Activated CD4-positive, alpha-beta T cell treated with anti-CD3 and anti-CD28 coated beads, Interleukin-2, amount 10 ng/mL, durations not matched to agents 24 days and 14 days (primary cell): Measurements from ENCODE around the gene OR56A1. TPM values are rescaled to one million over a fixed set of nuclear protein-coding genes. Genes with fewer than 3 reads are reported as not detected.

Experiments used
- DNase-seq: peaks from one replicate; pipeline ENCODE4 v3.0.0; 2022
- H3K27ac Mint-ChIP-seq: one replicate; pipeline ENCODE4 v1.8.0; 2022; ENCODE audit warnings: mild to moderate bottlenecking, mixed read lengths
- H3K27me3 Mint-ChIP-seq: one replicate; pipeline ENCODE4 v1.8.0; 2022; ENCODE audit warnings: mixed read lengths
- H3K36me3 Mint-ChIP-seq: one replicate; pipeline ENCODE4 v1.8.0; 2022; ENCODE audit warnings: low read depth, mild to moderate bottlenecking, mixed read lengths
- H3K4me1 Mint-ChIP-seq: one replicate; pipeline ENCODE4 v1.8.0; 2021; ENCODE audit warnings: mixed read lengths
- H3K4me3 Mint-ChIP-seq: one replicate; pipeline ENCODE4 v1.8.0; 2022; ENCODE audit warnings: mild to moderate bottlenecking, moderate library complexity, mixed read lengths
- H3K9me3 Mint-ChIP-seq: one replicate; pipeline ENCODE4 v1.8.0; 2021; ENCODE audit warnings: mixed read lengths
- intact Hi-C: fragments of 100-400 bp; cut with micrococcal nuclease; formaldehyde crosslinking; loops from one replicate; pipeline ENCODE4 v1.15.1; 2023
- total RNA-seq: library from RNA; stranded (reverse); gene quantifications from 2 replicates; pipeline ENCODE4 v1.2.3, GENCODE V29; 2022

OR56A1 gene
- total RNA-seq, 1 donor from 2014 or later: not detected

DNA sequence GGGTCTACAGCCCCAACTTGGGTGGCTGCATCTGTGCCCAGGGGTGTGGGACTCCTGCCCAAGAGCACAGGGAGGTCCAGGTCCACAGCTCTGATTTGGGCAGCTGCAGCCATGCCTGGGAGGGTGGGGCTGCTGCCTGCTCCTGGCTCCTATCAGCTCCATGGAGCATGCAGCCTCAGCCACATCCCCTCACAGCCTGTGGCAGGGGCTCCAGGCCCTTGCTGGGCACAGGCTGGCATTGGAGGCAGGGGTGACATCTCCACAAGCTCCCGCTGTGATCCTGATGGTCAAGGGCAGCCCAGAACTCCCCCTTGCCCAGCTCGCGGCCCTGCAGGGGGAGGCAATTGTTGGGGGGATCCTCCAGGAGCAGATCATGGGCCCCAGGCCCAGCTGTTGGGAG is 17.5 kb downstream of the OR56A1 start:
- Mint-ChIP-seq H3K27ac (no peak overlapping the region), H3K9me3 (no peaks in the 10 kb centered on the region), H3K4me3 (no peak overlapping the region), H3K36me3 (no peaks in the 10 kb centered on the region), H3K27me3 (peaks cover 13% of the 10 kb centered on the region), H3K4me1 (no peaks in the 10 kb centered on the region)
- DNase-seq: no peak
- intact Hi-C loops: no loop called here

GRCh38 chr11:6012035-6012668 is 18.4 kb downstream of the OR56A1 start:
- H3K4me1 Mint-ChIP-seq: no peaks in the 10 kb centered on the region
- no peaks in the 10 kb centered on the region for H3K9me3 Mint-ChIP-seq
- no peaks in the 10 kb centered on the region for H3K36me3 Mint-ChIP-seq
- H3K27me3 Mint-ChIP-seq: peaks cover 13% of the 10 kb centered on the region
- intact Hi-C loops: no loop called here
- no peak overlapping the region for H3K27ac Mint-ChIP-seq
- H3K4me3 Mint-ChIP-seq: no peak overlapping the region
- DNase-seq: no peak

DNA sequence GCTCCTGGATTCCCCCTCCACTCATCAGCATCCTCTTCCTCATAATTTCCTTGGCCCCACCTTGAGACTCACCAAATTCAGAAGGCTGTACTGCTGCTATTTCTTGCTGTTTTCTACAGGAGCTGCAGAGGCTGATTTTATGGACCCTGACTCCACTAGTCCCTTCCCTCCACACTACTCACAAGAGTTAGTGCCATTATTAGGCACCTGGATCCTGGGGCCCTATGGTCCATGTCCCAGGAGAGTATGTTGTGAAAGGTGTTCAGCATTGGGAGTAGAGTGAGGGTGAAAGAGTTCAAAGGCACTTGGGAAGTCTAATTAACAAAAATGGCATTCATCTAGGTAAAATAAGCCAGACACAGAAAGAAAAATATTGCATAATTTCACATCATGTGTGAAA is 23.7 kb downstream of the OR56A1 start, which contains the start of gene OR56A4:
Gene OR56A4 (minus strand): TSS at position 101 of the 400 bp plus-strand sequence. CDS start 3,954 bp downstream, outside the sequence.
- DNase-seq: no peak
- Mint-ChIP-seq H3K27ac (no peak within 1 kb of the TSS), H3K4me3 (no peak within 1 kb of the TSS), H3K9me3 (no peaks in the 10 kb centered on the region), H3K27me3 (peaks cover 21% of the 10 kb centered on the region), H3K4me1 (no peaks in the 10 kb centered on the region), H3K36me3 (no peaks in the 10 kb centered on the region)
- intact Hi-C loops: no loop called here

GRCh38 chr11:6006395-6006794 is 24.2 kb downstream of the OR56A1 start:
- intact Hi-C loops: no loop called here
- H3K4me1 Mint-ChIP-seq: no peaks in the 10 kb centered on the region
- H3K4me3 Mint-ChIP-seq: no peak overlapping the region
- no peaks in the 10 kb centered on the region for H3K36me3 Mint-ChIP-seq
- no peak overlapping the region for H3K27ac Mint-ChIP-seq
- DNase-seq: no peak
- H3K9me3 Mint-ChIP-seq: no peaks in the 10 kb centered on the region
- H3K27me3 Mint-ChIP-seq: peaks cover 20% of the 10 kb centered on the region

GRCh38 chr11:6002202-6002699 is 28.3 kb downstream of the OR56A1 start:
- intact Hi-C loops: no loop called here
- no peak overlapping the region for H3K4me3 Mint-ChIP-seq
- H3K4me1 Mint-ChIP-seq: no peaks in the 10 kb centered on the region
- no peak overlapping the region for H3K27ac Mint-ChIP-seq
- H3K9me3 Mint-ChIP-seq: no peaks in the 10 kb centered on the region
- no peaks in the 10 kb centered on the region for H3K36me3 Mint-ChIP-seq
- H3K27me3 Mint-ChIP-seq: peaks cover 17% of the 10 kb centered on the region
- no peak for DNase-seq

- H3K36me3 Mint-ChIP-seq: no peaks in the 10 kb centered on the region
- H3K27ac Mint-ChIP-seq: no peak overlapping the region
- no peak for DNase-seq
- H3K9me3 Mint-ChIP-seq: no peaks in the 10 kb centered on the region
- H3K4me1 Mint-ChIP-seq: no peaks in the 10 kb centered on the region
- intact Hi-C loops: loop anchor here (10.0 kb wide), 1 partner anchor 360 kb away; no protein-coding TSS in a partner anchor
- peaks cover 9% of the 10 kb centered on the region for H3K27me3 Mint-ChIP-seq
- H3K4me3 Mint-ChIP-seq: no peak overlapping the region
These were observed 35.8 kb downstream of the OR56A1 start for GRCh38 chr11:5994791-5995190.

DNA sequence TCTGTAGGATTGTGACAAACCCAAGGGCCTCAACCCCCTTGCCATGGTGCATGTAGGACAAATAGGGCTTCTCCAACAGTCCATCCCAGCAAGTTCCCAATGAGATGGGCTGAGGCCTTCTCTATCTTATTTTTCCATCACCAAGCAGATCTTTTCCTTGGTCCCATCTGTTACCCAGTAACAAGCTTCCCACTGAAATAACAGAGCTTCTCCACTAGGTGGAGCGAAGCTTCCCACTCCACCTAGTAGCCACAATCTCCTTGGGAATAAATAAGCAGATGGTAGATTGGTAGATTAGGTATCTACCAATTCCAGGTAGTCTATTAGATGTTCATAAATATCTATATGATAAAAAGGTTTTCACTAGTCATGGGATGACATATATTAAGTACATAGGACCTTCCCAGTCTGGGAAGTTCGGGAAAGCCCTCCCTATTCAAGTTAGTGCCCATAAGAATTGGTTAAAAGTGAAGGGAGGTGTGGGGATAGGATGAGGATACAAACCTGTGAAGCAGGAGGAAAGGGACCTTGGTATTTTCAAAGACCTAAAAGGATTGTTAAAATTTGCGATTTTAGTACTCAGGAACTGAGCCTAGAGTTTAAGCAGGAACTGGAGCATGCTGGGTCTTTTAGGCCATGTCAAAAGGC is 37.8 kb downstream of the OR56A1 start:
- H3K27me3 Mint-ChIP-seq: peaks cover 9% of the 10 kb centered on the region
- H3K36me3 Mint-ChIP-seq: no peaks in the 10 kb centered on the region
- intact Hi-C loops: loop anchor here (10.0 kb wide), 1 partner anchor 362 kb away; no protein-coding TSS in a partner anchor
- no peak overlapping the region for H3K27ac Mint-ChIP-seq
- no peak for DNase-seq
- no peaks in the 10 kb centered on the region for H3K9me3 Mint-ChIP-seq
- H3K4me1 Mint-ChIP-seq: no peaks in the 10 kb centered on the region
- H3K4me3 Mint-ChIP-seq: no peak overlapping the region

GRCh38 chr11:5992150-5992549 is 38.4 kb downstream of the OR56A1 start:
- intact Hi-C loops: loop anchor here (10.0 kb wide), 1 partner anchor 363 kb away; no protein-coding TSS in a partner anchor
- Mint-ChIP-seq H3K4me1 (no peaks in the 10 kb centered on the region), H3K27me3 (peaks cover 9% of the 10 kb centered on the region), H3K27ac (no peak overlapping the region), H3K4me3 (no peak overlapping the region), H3K36me3 (no peaks in the 10 kb centered on the region), H3K9me3 (no peaks in the 10 kb centered on the region)
- DNase-seq: no peak

GRCh38 chr11:5989203-5989602 is 41.4 kb downstream of the OR56A1 start:
- no peak for DNase-seq
- no peaks in the 10 kb centered on the region for H3K9me3 Mint-ChIP-seq
- no peak overlapping the region for H3K4me3 Mint-ChIP-seq
- intact Hi-C loops: no loop called here
- H3K27ac Mint-ChIP-seq: no peak overlapping the region
- no peaks in the 10 kb centered on the region for H3K4me1 Mint-ChIP-seq
- no peaks in the 10 kb centered on the region for H3K36me3 Mint-ChIP-seq
- peaks cover 4% of the 10 kb centered on the region for H3K27me3 Mint-ChIP-seq

DNA sequence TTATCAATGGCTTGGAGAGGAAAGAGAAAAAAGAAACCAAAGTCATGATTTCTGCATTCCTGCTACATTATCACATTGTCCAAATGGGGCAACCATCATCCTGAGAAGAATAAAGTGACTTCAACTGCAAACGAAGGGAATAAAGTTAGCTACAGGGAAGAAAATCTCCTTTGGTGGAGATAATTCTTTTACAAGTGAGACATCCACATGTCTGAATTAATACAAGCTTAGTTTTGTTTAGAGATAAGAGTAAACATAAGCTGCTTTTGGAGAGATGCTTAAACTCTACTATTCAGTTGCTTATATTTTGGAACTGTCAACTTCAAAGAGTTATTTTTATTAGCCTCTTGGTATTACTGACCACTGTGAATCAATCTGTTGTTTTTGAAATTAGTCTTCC is 43.7 kb downstream of the OR56A1 start, which contains the start of gene OR52L1:
Gene OR52L1 (minus strand): TSS at position 101 of the 400 bp plus-strand sequence. CDS start 55 bp downstream, at position 46.
- DNase-seq: no peak
- Mint-ChIP-seq H3K27ac (no peak within 1 kb of the TSS), H3K4me1 (no peaks in the 10 kb centered on the region), H3K36me3 (no peaks in the 10 kb centered on the region), H3K9me3 (no peaks in the 10 kb centered on the region), H3K27me3 (peaks cover 7% of the 10 kb centered on the region), H3K4me3 (no peak within 1 kb of the TSS)
- intact Hi-C loops: no loop called here

- H3K4me1 Mint-ChIP-seq: no peaks in the 10 kb centered on the region
- H3K27me3 Mint-ChIP-seq: peaks cover 4% of the 10 kb centered on the region
- H3K27ac Mint-ChIP-seq: no peak overlapping the region
These were observed 47.1 kb downstream of the OR56A1 start for GRCh38 chr11:5983443-5983842.

DNA sequence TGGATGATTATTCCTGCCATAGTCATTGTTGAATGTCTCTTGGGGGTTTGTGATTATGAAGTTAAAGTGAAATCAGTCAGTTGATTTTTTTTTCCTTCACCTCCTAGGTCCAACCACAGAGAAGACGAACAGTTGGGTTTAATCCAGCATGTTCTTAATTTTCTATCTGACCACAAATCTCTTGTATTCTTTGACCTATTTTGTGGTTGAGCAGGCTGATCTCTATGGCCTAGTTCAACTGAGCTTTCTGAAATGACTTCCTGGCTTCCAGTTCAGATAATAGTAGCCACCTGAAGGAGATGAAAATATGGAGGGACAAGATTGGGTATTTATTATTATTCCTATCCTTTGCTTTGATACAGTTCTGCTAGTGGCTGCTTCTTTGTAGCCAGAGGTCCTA is 57.0 kb downstream of the OR56A1 start:
- Mint-ChIP-seq H3K4me3 (no peak overlapping the region), H3K9me3 (no peaks in the 10 kb centered on the region)

More at GRCh38 chr11:5983443-5983842, 47.1 kb downstream of the OR56A1 start:
- Mint-ChIP-seq H3K36me3 (no peaks in the 10 kb centered on the region), H3K9me3 (peaks cover 10% of the 10 kb centered on the region), H3K4me3 (no peak overlapping the region)
- no peak for DNase-seq
- intact Hi-C loops: no loop called here

More for the DNA sequence above, 57.0 kb downstream of the OR56A1 start:
- Mint-ChIP-seq H3K4me1 (no peaks in the 10 kb centered on the region), H3K36me3 (no peaks in the 10 kb centered on the region), H3K27me3 (peaks cover 6% of the 10 kb centered on the region), H3K27ac (no peak overlapping the region)
- DNase-seq: no peak
- intact Hi-C loops: no loop called here
